ENCODE results near the gene ADAMTSL1. TPM values are rescaled to one million over a fixed set of nuclear protein-coding genes. Genes with fewer than 3 reads are reported as not detected.

ADAMTSL1 gene
- total RNA-seq, 2 donors from 2014 or later = 1.5 TPM; not detected in 1

DNA sequence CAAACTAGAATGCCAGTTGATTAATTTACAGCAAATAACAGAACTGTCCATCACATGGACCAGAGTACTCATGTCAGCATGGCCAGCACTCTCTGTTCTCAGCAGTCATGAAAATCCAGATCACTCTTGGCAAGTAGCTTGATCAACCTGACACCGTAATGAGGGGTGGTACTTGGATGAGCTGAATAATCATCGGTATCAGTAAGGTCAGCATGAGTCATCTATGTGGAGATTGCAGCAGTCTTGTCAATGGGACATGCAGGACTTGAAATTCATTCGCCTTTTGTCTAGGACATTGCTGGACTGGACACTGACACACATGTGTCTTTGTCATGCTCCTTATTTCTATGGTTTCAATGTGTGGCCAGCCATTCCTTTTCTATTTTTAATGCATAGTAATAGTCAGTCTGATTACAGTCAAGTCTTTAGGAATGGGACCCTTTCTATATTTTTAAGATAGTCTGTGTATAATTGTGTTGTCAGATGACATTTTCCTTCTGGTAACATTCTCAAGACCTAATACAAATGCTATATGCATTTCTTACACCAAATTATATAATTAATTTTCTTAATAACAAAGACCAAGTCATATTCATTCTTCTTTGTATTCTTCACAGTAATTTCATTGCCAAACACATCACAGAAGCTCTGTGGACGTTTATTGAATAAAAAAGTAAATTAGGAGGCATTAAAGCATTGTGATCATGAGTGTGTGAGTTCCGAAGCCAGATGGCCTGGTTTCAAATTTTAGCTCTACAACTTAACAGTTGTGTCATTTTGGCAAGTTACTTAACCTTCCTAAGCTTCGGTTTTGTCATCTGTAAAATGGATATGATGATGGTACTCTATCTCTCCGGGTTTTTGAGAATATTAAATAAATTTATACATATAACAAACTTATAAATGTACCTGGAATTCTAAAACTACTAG is 57.4 kb downstream of the ADAMTSL1 start:
- Histone ChIP-seq H3K4me3 (ENCODE audit: low read length) (no peak overlapping the region), H3K9ac (ENCODE audit: extremely low read depth, low read length, poor library complexity, severe bottlenecking) (no peak overlapping the region), H3K36me3 (ENCODE audit: control insufficient read depth, insufficient read depth, low read length) (no peaks in the 10 kb centered on the region), H3K9me3 (ENCODE audit: control insufficient read depth, low read length) (peaks cover 36% of the 10 kb centered on the region), H3K27ac (ENCODE audit: low read depth, low read length) (no peak overlapping the region), H3K4me1 (ENCODE audit: control insufficient read depth, insufficient read depth, low read length) (no peaks in the 10 kb centered on the region), H3K27me3 (ENCODE audit: control insufficient read depth, insufficient read depth, low read length, poor library complexity, severe bottlenecking) (no peaks in the 10 kb centered on the region)
- Mint-ChIP-seq H3K4me1 (peaks cover 11% of the 10 kb centered on the region), H3K36me3 (ENCODE audit: low read depth) (peaks cover 6% of the 10 kb centered on the region), H3K9me3 (peaks cover 30% of the 10 kb centered on the region), H3K4me3 (no peak overlapping the region), H3K27me3 (ENCODE audit: insufficient read depth) (no peaks in the 10 kb centered on the region), H3K27ac (no peak overlapping the region)
- WGBS, 2 experiments (ENCODE audit: insufficient coverage in 1 of 2, insufficient read length in 1 of 2) = 88 to 96% methylated on average over 3 to 5 of the region's 7 CpGs
- TF ChIP-seq CTCF (conservative IDR thresholded peaks at IDR 0.05) = no peak
- DNase-seq = no peak

DNA sequence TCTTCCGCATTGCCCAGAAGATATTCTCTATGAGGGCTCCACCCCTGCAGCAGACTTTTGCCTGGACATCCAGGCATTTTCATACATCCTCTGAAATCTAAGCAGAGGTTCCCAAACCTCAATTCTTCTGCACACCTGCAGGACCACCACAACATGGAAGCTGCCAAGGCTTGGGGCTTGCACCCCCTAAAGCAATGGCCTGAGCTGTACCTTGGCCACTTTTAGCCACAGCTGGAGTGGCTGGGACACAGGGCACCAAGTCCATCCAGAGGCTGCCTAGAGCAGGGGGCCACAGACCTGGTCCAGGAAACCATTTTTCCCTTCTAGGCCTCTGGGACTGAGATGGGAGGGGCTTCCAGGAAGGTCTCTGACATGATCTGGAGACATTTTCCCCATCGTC is 60.7 kb downstream of the ADAMTSL1 start:
- Mint-ChIP-seq H3K4me3 (no peak overlapping the region), H3K27ac (no peak overlapping the region), H3K9me3 (peaks cover 30% of the 10 kb centered on the region), H3K4me1 (no peaks in the 10 kb centered on the region), H3K27me3 (ENCODE audit: insufficient read depth) (no peaks in the 10 kb centered on the region), H3K36me3 (ENCODE audit: low read depth) (peaks cover 6% of the 10 kb centered on the region)
- peaks cover 39% of the 10 kb centered on the region for H3K9me3 ChIP-seq (ENCODE audit: control insufficient read depth, low read length)
- no peak overlapping the region for H3K27ac ChIP-seq (ENCODE audit: low read depth, low read length)
- no peaks in the 10 kb centered on the region for H3K4me1 ChIP-seq (ENCODE audit: control insufficient read depth, insufficient read depth, low read length)
- H3K27me3 ChIP-seq (ENCODE audit: control insufficient read depth, insufficient read depth, low read length, poor library complexity, severe bottlenecking) = no peaks in the 10 kb centered on the region
- no peaks in the 10 kb centered on the region for H3K36me3 ChIP-seq (ENCODE audit: control insufficient read depth, insufficient read depth, low read length)
- 91 to 100% methylated on average over 2 of the region's 2 CpGs for WGBS, 2 experiments (ENCODE audit: insufficient coverage in 1 of 2, insufficient read length in 1 of 2)
- TF ChIP-seq CTCF (conservative IDR thresholded peaks at IDR 0.05) = no peak
- no peak overlapping the region for H3K4me3 ChIP-seq (ENCODE audit: low read length)
- H3K9ac ChIP-seq (ENCODE audit: extremely low read depth, low read length, poor library complexity, severe bottlenecking) = no peak overlapping the region
- DNase-seq = no peak

- Histone ChIP-seq H3K4me1 (ENCODE audit: control insufficient read depth, insufficient read depth, low read length) (no peaks in the 10 kb centered on the region), H3K4me3 (ENCODE audit: low read length) (no peak overlapping the region), H3K36me3 (ENCODE audit: control insufficient read depth, insufficient read depth, low read length) (no peaks in the 10 kb centered on the region), H3K27ac (ENCODE audit: low read depth, low read length) (no peak overlapping the region), H3K27me3 (ENCODE audit: control insufficient read depth, insufficient read depth, low read length, poor library complexity, severe bottlenecking) (no peaks in the 10 kb centered on the region), H3K9me3 (ENCODE audit: control insufficient read depth, low read length) (peaks cover 39% of the 10 kb centered on the region), H3K9ac (ENCODE audit: extremely low read depth, low read length, poor library complexity, severe bottlenecking) (no peak overlapping the region)
- Mint-ChIP-seq H3K9me3 (peaks cover 30% of the 10 kb centered on the region), H3K4me3 (no peak overlapping the region), H3K27ac (no peak overlapping the region), H3K36me3 (ENCODE audit: low read depth) (peaks cover 6% of the 10 kb centered on the region), H3K27me3 (ENCODE audit: insufficient read depth) (no peaks in the 10 kb centered on the region), H3K4me1 (no peaks in the 10 kb centered on the region)
- TF ChIP-seq CTCF (conservative IDR thresholded peaks at IDR 0.05) = no peak
- DNase-seq = no peak
Measured at GRCh38 chr9:18536554-18536953, 62.6 kb downstream of the ADAMTSL1 start.

All from endodermal cell (in vitro differentiated cells).